SH-SY5Y (cell line): ENCODE data around the gene RTN4R.

Source experiments
- GATA2 ChIP-seq: IDR thresholded peaks from 2 replicates; pipeline ENCODE4 v1.6.1; 2011; ENCODE audit warnings: mild to moderate bottlenecking, low read depth, low read length
- GATA3 ChIP-seq: IDR thresholded peaks from 2 replicates; pipeline ENCODE4 v1.6.1; 2011; ENCODE audit warnings: low read depth, mild to moderate bottlenecking, low read length, moderate library complexity

DNA sequence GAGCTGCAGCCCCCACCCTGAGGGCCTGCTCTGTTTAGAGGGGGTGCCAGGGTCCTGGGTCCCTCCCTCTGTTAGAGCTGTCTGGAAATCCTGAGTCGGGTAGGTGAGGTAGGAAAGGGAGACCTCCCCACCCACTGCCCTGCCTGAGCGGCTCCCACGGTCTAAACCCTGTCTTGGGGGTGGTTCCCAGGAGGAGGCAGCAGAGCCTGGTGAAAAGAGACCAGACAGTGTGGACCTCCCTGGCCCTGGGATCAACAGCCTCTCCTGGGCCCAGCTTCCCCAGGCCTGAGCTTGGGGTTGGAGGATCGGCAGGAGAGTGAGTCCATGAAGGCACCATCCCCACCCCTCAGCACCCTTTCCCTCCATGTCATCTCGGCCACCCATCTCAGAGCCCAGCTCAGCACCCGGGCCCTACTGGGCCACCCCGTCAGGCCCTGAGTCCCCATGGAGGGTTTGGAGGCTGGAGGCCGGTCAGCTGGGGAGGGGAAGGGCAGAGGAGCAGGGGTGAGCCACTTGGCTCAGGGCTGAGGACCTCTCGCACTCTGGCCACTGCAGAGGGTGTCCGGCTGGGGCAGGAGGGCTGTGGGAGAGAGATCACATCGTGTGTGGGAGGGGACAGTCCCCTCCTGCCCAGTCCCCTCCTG, 37.2 kb downstream of the RTN4R start:
- TF ChIP-seq GATA3 (no peak), GATA2 (no peak)
